Stimulated activated naive CD8-positive, alpha-beta T cell treated with anti-CD3 and anti-CD28 coated beads, Interleukin-15, Interleukin-2, amounts not matched to agents 100 ng/mL and 50 ng/mL, for 24 hours (primary cell): ENCODE results near the gene NDUFS2.

ENCODE experiments used
- H3K27ac Mint-ChIP-seq: one replicate; pipeline ENCODE4 v1.8.0; 2021; ENCODE audit warnings: mild to moderate bottlenecking, mixed read lengths
- H3K27me3 Mint-ChIP-seq: one replicate; pipeline ENCODE4 v1.8.0; 2021; ENCODE audit warnings: mixed read lengths
- H3K36me3 Mint-ChIP-seq: one replicate; pipeline ENCODE4 v1.8.0; 2021; ENCODE audit warnings: low read depth, mixed read lengths
- H3K4me1 Mint-ChIP-seq: one replicate; pipeline ENCODE4 v1.8.0; 2021; ENCODE audit warnings: low read depth, mixed read lengths
- H3K4me3 Mint-ChIP-seq: one replicate; pipeline ENCODE4 v1.8.0; 2021; ENCODE audit warnings: mild to moderate bottlenecking, mixed read lengths
- H3K9me3 Mint-ChIP-seq: one replicate; pipeline ENCODE4 v1.8.0; 2021; ENCODE audit warnings: mixed read lengths

Gene NDUFS2

GRCh38 chr1:161165742-161166668, 36.2 kb upstream of the NDUFS2 start, which contains the start of gene PPOX:
PPOX (plus strand) TSS chr1:161166426; CDS start chr1:161166848, 422 bp downstream.
- H3K4me1 Mint-ChIP-seq, result peaks cover 44% of the 10 kb centered on the region
- no peaks in the 10 kb centered on the region for H3K9me3 Mint-ChIP-seq
- H3K27ac Mint-ChIP-seq, result peak within 1 kb of the TSS; percentile 92
- peaks cover 29% of the 10 kb centered on the region for H3K36me3 Mint-ChIP-seq
- no peaks in the 10 kb centered on the region for H3K27me3 Mint-ChIP-seq
- H3K4me3 Mint-ChIP-seq, result peak within 1 kb of the TSS; percentile 92

- H3K9me3 Mint-ChIP-seq, result no peaks in the 10 kb centered on the region
- peak overlapping the region; percentile 92 for H3K27ac Mint-ChIP-seq
- peaks cover 35% of the 10 kb centered on the region for H3K4me1 Mint-ChIP-seq
- H3K36me3 Mint-ChIP-seq, result peaks cover 33% of the 10 kb centered on the region
- peak overlapping the region; percentile 92 for H3K4me3 Mint-ChIP-seq
- H3K27me3 Mint-ChIP-seq, result no peaks in the 10 kb centered on the region
These were observed 35.3 kb upstream of the NDUFS2 start for GRCh38 chr1:161166669-161167548.

- H3K4me1 Mint-ChIP-seq, result peaks cover 25% of the 10 kb centered on the region
- peak overlapping the region; percentile 55 for H3K27ac Mint-ChIP-seq
- H3K4me3 Mint-ChIP-seq, result no peak overlapping the region
These were observed 33.3 kb upstream of the NDUFS2 start for GRCh38 chr1:161168906-161169305.

GRCh38 chr1:161171191-161171590, 31.0 kb upstream of the NDUFS2 start:
- Mint-ChIP-seq H3K27ac (no peak overlapping the region), H3K36me3 (peaks cover 50% of the 10 kb centered on the region), H3K4me3 (no peak overlapping the region), H3K27me3 (no peaks in the 10 kb centered on the region), H3K9me3 (no peaks in the 10 kb centered on the region), H3K4me1 (peaks cover 32% of the 10 kb centered on the region)

More at GRCh38 chr1:161168906-161169305, 33.3 kb upstream of the NDUFS2 start:
- Mint-ChIP-seq H3K27me3 (no peaks in the 10 kb centered on the region), H3K36me3 (peaks cover 38% of the 10 kb centered on the region), H3K9me3 (no peaks in the 10 kb centered on the region)

- Mint-ChIP-seq H3K27ac (no peak overlapping the region), H3K27me3 (no peaks in the 10 kb centered on the region), H3K4me3 (no peak overlapping the region), H3K9me3 (no peaks in the 10 kb centered on the region), H3K4me1 (peaks cover 37% of the 10 kb centered on the region), H3K36me3 (peaks cover 50% of the 10 kb centered on the region)
These were observed 30.5 kb upstream of the NDUFS2 start for GRCh38 chr1:161171696-161172095.

GRCh38 chr1:161172349-161172748, 29.8 kb upstream of the NDUFS2 start:
- peaks cover 50% of the 10 kb centered on the region for H3K36me3 Mint-ChIP-seq
- peak overlapping the region; percentile 52 for H3K27ac Mint-ChIP-seq
- peaks cover 36% of the 10 kb centered on the region for H3K4me1 Mint-ChIP-seq

GRCh38 chr1:161172776-161173376, 29.3 kb upstream of the NDUFS2 start:
- H3K27ac Mint-ChIP-seq, result no peak overlapping the region
- H3K4me3 Mint-ChIP-seq, result no peak overlapping the region
- no peaks in the 10 kb centered on the region for H3K9me3 Mint-ChIP-seq
- peaks cover 50% of the 10 kb centered on the region for H3K36me3 Mint-ChIP-seq
- no peaks in the 10 kb centered on the region for H3K27me3 Mint-ChIP-seq
- H3K4me1 Mint-ChIP-seq, result peaks cover 38% of the 10 kb centered on the region

More at GRCh38 chr1:161172349-161172748, 29.8 kb upstream of the NDUFS2 start:
- Mint-ChIP-seq H3K9me3 (no peaks in the 10 kb centered on the region), H3K27me3 (no peaks in the 10 kb centered on the region), H3K4me3 (no peak overlapping the region)

- no peaks in the 10 kb centered on the region for H3K27me3 Mint-ChIP-seq
- H3K4me3 Mint-ChIP-seq, result no peak overlapping the region
- no peak overlapping the region for H3K27ac Mint-ChIP-seq
- peaks cover 38% of the 10 kb centered on the region for H3K4me1 Mint-ChIP-seq
- no peaks in the 10 kb centered on the region for H3K9me3 Mint-ChIP-seq
- peaks cover 48% of the 10 kb centered on the region for H3K36me3 Mint-ChIP-seq
These were observed 28.5 kb upstream of the NDUFS2 start for GRCh38 chr1:161173711-161174110.

GRCh38 chr1:161174911-161175310, 27.3 kb upstream of the NDUFS2 start:
- Mint-ChIP-seq H3K4me3 (no peak overlapping the region), H3K36me3 (peaks cover 48% of the 10 kb centered on the region), H3K27me3 (no peaks in the 10 kb centered on the region), H3K27ac (peak overlapping the region; percentile 66), H3K4me1 (peaks cover 40% of the 10 kb centered on the region), H3K9me3 (no peaks in the 10 kb centered on the region)

GRCh38 chr1:161175771-161176453, 26.3 kb upstream of the NDUFS2 start:
- Mint-ChIP-seq H3K27me3 (no peaks in the 10 kb centered on the region), H3K4me1 (peaks cover 49% of the 10 kb centered on the region), H3K9me3 (no peaks in the 10 kb centered on the region)

GRCh38 chr1:161176468-161177111, 25.6 kb upstream of the NDUFS2 start:
- peaks cover 40% of the 10 kb centered on the region for H3K36me3 Mint-ChIP-seq
- peak overlapping the region; percentile 99 for H3K27ac Mint-ChIP-seq
- H3K27me3 Mint-ChIP-seq, result no peaks in the 10 kb centered on the region
- H3K9me3 Mint-ChIP-seq, result no peaks in the 10 kb centered on the region
- peaks cover 55% of the 10 kb centered on the region for H3K4me1 Mint-ChIP-seq
- peak overlapping the region; percentile 100 for H3K4me3 Mint-ChIP-seq

More at GRCh38 chr1:161175771-161176453, 26.3 kb upstream of the NDUFS2 start:
- Mint-ChIP-seq H3K27ac (peak overlapping the region; percentile 99), H3K36me3 (peaks cover 46% of the 10 kb centered on the region), H3K4me3 (peak overlapping the region; percentile 100)

GRCh38 chr1:161177112-161177935, 24.8 kb upstream of the NDUFS2 start, which contains the start of gene B4GALT3:
B4GALT3 (minus strand) TSS chr1:161177507; CDS start chr1:161176060, 1,447 bp downstream.
- H3K4me1 Mint-ChIP-seq, result peaks cover 62% of the 10 kb centered on the region

GRCh38 chr1:161177936-161178244, 24.3 kb upstream of the NDUFS2 start:
- H3K4me1 Mint-ChIP-seq, result peaks cover 68% of the 10 kb centered on the region
- H3K36me3 Mint-ChIP-seq, result peaks cover 27% of the 10 kb centered on the region
- H3K9me3 Mint-ChIP-seq, result no peaks in the 10 kb centered on the region
- H3K4me3 Mint-ChIP-seq, result peak overlapping the region; percentile 100
- no peaks in the 10 kb centered on the region for H3K27me3 Mint-ChIP-seq
- peak overlapping the region; percentile 99 for H3K27ac Mint-ChIP-seq

More at GRCh38 chr1:161177112-161177935, 24.8 kb upstream of the NDUFS2 start, which contains the start of gene B4GALT3:
- H3K27me3 Mint-ChIP-seq, result no peaks in the 10 kb centered on the region
- H3K9me3 Mint-ChIP-seq, result no peaks in the 10 kb centered on the region
- peak within 1 kb of the TSS; percentile 99 for H3K27ac Mint-ChIP-seq
- H3K36me3 Mint-ChIP-seq, result peaks cover 33% of the 10 kb centered on the region
- peak within 1 kb of the TSS; percentile 100 for H3K4me3 Mint-ChIP-seq
